Measurements from ENCODE around the gene ZNF862. TPM values are rescaled to one million over a fixed set of nuclear protein-coding genes. Genes with fewer than 3 reads are reported as not detected.

The ZNF862 gene
- total and polyA plus RNA-seq, 2 of the 8 experiments (the other 6 are each of a cell fraction or from before 2014, with no cell fraction given): 1.8 to 3.9 TPM

DNA sequence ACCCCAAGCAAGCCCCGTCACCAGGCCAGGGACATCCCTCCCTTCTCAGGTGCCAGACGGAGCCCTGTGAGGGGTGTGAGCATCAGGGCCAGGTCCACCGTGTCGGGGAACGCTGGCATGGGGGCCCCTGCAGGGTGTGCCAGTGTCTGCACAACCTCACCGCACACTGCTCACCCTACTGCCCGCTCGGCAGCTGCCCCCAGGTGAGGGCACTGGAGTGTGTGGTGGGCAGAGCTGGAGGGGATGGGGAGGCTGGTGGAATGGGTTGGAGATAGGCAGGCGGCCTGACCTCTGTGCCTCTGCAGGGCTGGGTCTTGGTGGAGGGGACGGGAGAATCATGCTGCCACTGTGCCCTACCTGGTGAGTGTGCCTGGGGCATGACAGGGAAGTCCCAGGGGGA, 44.9 kb upstream of the ZNF862 start:
- Histone ChIP-seq H2BK120ac (replicated peaks; ENCODE audit: low read depth, low read length) (no peak overlapping the region), H3K4ac (replicated peaks; ENCODE audit: insufficient read length, low read depth, low read length) (no peak overlapping the region), H3K56ac (replicated peaks; ENCODE audit: insufficient read length, low read depth, low read length) (no peak overlapping the region), H3K4me3 (ENCODE audit: extremely low read depth in 1 of 4, insufficient read depth in 2 of 4, low read depth in 3 of 4, low read length in 4 of 4) (no peak overlapping the region), H3K27me3 (replicated peaks in 1 of 4; ENCODE audit: control insufficient read depth in 3 of 4, extremely low read depth in 1 of 4, insufficient read depth in 3 of 4, low read length in 3 of 4) (peaks cover 8 to 32% (median 27%) of the 10 kb centered on the region in 4 experiments), H3K23ac (ENCODE audit: insufficient read length) (no peak overlapping the region), H2BK12ac (ENCODE audit: low read depth, low read length) (no peak overlapping the region), H4K20me1 (replicated peaks in 1 of 2; ENCODE audit: control insufficient read depth in 1 of 2, insufficient read depth in 2 of 2, low read length in 2 of 2) (peaks cover 0 to 2% of the 10 kb centered on the region in 2 experiments), H4K5ac (ENCODE audit: insufficient read length, low read depth, low read length) (no peak overlapping the region), H2AK5ac (ENCODE audit: low read depth, low read length) (no peak overlapping the region), H3K9ac (replicated peaks in 1 of 4; ENCODE audit: extremely low read depth in 1 of 4, low read depth in 3 of 4, low read length in 3 of 4) (no peak overlapping the region), H3K4me1 (replicated peaks in 1 of 4; ENCODE audit: control insufficient read depth in 3 of 4, insufficient read depth in 4 of 4, low read length in 3 of 4) (peaks cover 0 to 4% (median 2%) of the 10 kb centered on the region in 4 experiments; a peak in 4 of 7 replicates), H2BK5ac (ENCODE audit: low read depth, low read length) (no peak overlapping the region), H3K36me3 (ENCODE audit: control insufficient read depth in 2 of 4, insufficient read depth in 4 of 4, low read length in 3 of 4) (no peaks in the 10 kb centered on the region), H3K79me1 (ENCODE audit: low read depth, low read length) (no peaks in the 10 kb centered on the region), H3K18ac (ENCODE audit: extremely low read depth, low read length) (no peak overlapping the region), H3K4me2 (ENCODE audit: insufficient read depth in 1 of 2, low read depth in 2 of 2, low read length in 2 of 2) (no peak overlapping the region), H2BK15ac (ENCODE audit: low read length) (no peak overlapping the region), H2AFZ (ENCODE audit: low read length) (no peak overlapping the region), H3K9me3 (ENCODE audit: insufficient read depth in 2 of 2, low read depth in 1 of 2, low read length in 1 of 2) (no peaks in the 10 kb centered on the region), H3K79me2 (ENCODE audit: control insufficient read depth in 1 of 2, insufficient read depth in 2 of 2, low read length in 2 of 2) (no peaks in the 10 kb centered on the region), H2BK20ac (ENCODE audit: low read length) (no peak overlapping the region), H4K91ac (replicated peaks; ENCODE audit: insufficient read length, low read length) (no peak overlapping the region), H3K23me2 (ENCODE audit: low read depth, low read length) (peaks cover 2% of the 10 kb centered on the region; the same call in 1 of the 2 replicates), H3K27ac (ENCODE audit: low read depth, low read length) (no peak overlapping the region), H3K14ac (ENCODE audit: insufficient read length) (no peak overlapping the region), H4K8ac (ENCODE audit: extremely low read depth, insufficient read depth, low read length) (no peak overlapping the region; the same call in 1 of the 2 replicates)
- TF ChIP-seq, protein P1, sequence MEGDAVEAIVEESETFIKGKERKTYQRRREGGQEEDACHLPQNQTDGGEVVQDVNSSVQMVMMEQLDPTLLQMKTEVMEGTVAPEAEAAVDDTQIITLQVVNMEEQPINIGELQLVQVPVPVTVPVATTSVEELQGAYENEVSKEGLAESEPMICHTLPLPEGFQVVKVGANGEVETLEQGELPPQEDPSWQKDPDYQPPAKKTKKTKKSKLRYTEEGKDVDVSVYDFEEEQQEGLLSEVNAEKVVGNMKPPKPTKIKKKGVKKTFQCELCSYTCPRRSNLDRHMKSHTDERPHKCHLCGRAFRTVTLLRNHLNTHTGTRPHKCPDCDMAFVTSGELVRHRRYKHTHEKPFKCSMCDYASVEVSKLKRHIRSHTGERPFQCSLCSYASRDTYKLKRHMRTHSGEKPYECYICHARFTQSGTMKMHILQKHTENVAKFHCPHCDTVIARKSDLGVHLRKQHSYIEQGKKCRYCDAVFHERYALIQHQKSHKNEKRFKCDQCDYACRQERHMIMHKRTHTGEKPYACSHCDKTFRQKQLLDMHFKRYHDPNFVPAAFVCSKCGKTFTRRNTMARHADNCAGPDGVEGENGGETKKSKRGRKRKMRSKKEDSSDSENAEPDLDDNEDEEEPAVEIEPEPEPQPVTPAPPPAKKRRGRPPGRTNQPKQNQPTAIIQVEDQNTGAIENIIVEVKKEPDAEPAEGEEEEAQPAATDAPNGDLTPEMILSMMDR (IDR thresholded peaks at IDR 0.05; ENCODE audit: control extremely low read depth in 1 of 3, insufficient read depth in 1 of 3, low read depth in 1 of 3, low read length in 3 of 3): no peak
- TF ChIP-seq, protein P2, sequence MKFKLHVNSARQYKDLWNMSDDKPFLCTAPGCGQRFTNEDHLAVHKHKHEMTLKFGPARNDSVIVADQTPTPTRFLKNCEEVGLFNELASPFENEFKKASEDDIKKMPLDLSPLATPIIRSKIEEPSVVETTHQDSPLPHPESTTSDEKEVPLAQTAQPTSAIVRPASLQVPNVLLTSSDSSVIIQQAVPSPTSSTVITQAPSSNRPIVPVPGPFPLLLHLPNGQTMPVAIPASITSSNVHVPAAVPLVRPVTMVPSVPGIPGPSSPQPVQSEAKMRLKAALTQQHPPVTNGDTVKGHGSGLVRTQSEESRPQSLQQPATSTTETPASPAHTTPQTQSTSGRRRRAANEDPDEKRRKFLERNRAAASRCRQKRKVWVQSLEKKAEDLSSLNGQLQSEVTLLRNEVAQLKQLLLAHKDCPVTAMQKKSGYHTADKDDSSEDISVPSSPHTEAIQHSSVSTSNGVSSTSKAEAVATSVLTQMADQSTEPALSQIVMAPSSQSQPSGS (IDR thresholded peaks at IDR 0.05; ENCODE audit: low read length): no peak
- TF ChIP-seq JUND (IDR thresholded peaks at IDR 0.05; ENCODE audit: low read length): no peak
- DNase-seq (ENCODE audit: low read depth in 1 of 2, low spot score in 2 of 2) (no peak), FAIRE-seq (no peak)
- ChIA-PET POLR2A (ENCODE audit: partially characterized antibody) (no interaction called here), CTCF (ENCODE audit: partially characterized antibody) (interaction anchor here (4.6 to 11.8 kb wide), 5 partner anchors 7 to 52 kb away, joined by 14 to 120 read pairs (median 115); partner anchors contain the start of gene ZNF467)
- 85% methylated on average over 10 of the region's 10 CpGs; no CpG with 5 or more reads in 1 of the 2 experiments for WGBS, 2 experiments (ENCODE audit: extremely low coverage in 1 of 2, insufficient coverage in 1 of 2, insufficient read length in 1 of 2, insufficient replicate concordance in 2 of 2, low coverage in 1 of 2, low lambda C conversion rate in 2 of 2, missing lambda C conversion rate in 1 of 2)
